HepG2 (cell line): Measurements from ENCODE around the gene APRT. TPM values are rescaled to one million over a fixed set of nuclear protein-coding genes. Genes with fewer than 3 reads are reported as not detected.

Experiments used
- ATAC-seq: fragments of 200-7000 bp; cut with Tn5 transposase; 3 replicates; pipeline ENCODE4 v1.9.1; 2020; ENCODE audit warnings: mild to moderate bottlenecking, moderate library complexity
- BruUV-seq: library from RNA; stranded (reverse); fragments of 400-500 nt; replicated peaks from 2 replicates; lab custom pipeline; 2021; lab: Mats Ljungman, UMichigan
- CTCF ChIA-PET: fragments of 300-600 bp; formaldehyde crosslinking; extraction: SDS; loops from one replicate; lab custom pipeline; 2021; ENCODE audit warnings: low total read pairs, inconsistent platforms, low intra/inter-chr PET ratio; lab: Yijun Ruan, JAX
- POLR2A ChIA-PET: fragments of 350-600 bp; sonication (Branson Sonifier 250); formaldehyde crosslinking; loops from one replicate; lab custom pipeline; 2020; ENCODE audit warnings: antibody characterized with exemption, inconsistent platforms; lab: Yijun Ruan, JAX
- DNase-seq: peaks from one replicate; pipeline ENCODE4 v3.0.0-alpha.2; 2015; ENCODE audit warnings: low spot score
- FAIRE-seq: peaks from 3 replicates; lab custom pipeline; 2011; peaks lifted over from hg19 to GRCh38; lab: Jason Lieb, UNC
- H2AFZ ChIP-seq: one replicate; pipeline ENCODE4 v1.6.1; 2011; ENCODE audit warnings: low read length, inconsistent platforms
- H3K27ac ChIP-seq: fragments of 300-600 bp; 3 replicates; pipeline ENCODE4 v1.8.0; 2011; ENCODE audit warnings: mixed run types, mild to moderate bottlenecking, mixed read lengths, low read length, inconsistent platforms; ENCODE audit not compliant: insufficient read depth; ENCODE audit errors: extremely low read length
- H3K27me3 ChIP-seq, 2 experiments: fragments of 200-600 bp in 1 of 2; 2 replicates in 1 of 2; 3 replicates in 1 of 2; pipeline versions ENCODE4 v1.6.0 to v1.8.0; 2011; ENCODE audit warnings: low read length in 2 of 2, mild to moderate bottlenecking in 2 of 2, moderate library complexity in 2 of 2, inconsistent platforms in 1 of 2; ENCODE audit not compliant: insufficient read depth in 2 of 2, control insufficient read depth in 1 of 2
- H3K36me3 ChIP-seq, 2 experiments: fragments of 200-600 bp in 1 of 2; replicated peaks in 1 of 2; 2 replicates in 1 of 2; 3 replicates in 1 of 2; pipeline versions ENCODE4 v1.5.1 to v1.8.0; 2011; ENCODE audit warnings: low read length in 2 of 2, inconsistent platforms in 1 of 2; ENCODE audit not compliant: insufficient read depth in 2 of 2, control insufficient read depth in 1 of 2
- H3K4me1 ChIP-seq: 2 replicates; pipeline ENCODE4 v1.5.1; 2012; ENCODE audit warnings: low read length, inconsistent platforms; ENCODE audit not compliant: insufficient read depth
- H3K4me2 ChIP-seq: 2 replicates; pipeline ENCODE4 v1.6.0; 2011; ENCODE audit warnings: low read depth, low read length, inconsistent platforms
- H3K4me3 ChIP-seq, 3 experiments: fragments of 200-600 bp in 1 of 3; sonication (generic), shearing (Covaris generic) in 1 of 3; replicated peaks in 1 of 3; 2 replicates each; pipeline ENCODE4 v1.5.1; 2011 to 2016; ENCODE audit warnings: low read length in 3 of 3, inconsistent platforms in 2 of 3, low read depth in 2 of 3, mild to moderate bottlenecking in 2 of 3, control low read depth in 1 of 3, mixed read lengths in 1 of 3; ENCODE audit not compliant: insufficient read depth in 1 of 3
- H3K79me2 ChIP-seq: one replicate; pipeline ENCODE4 v1.6.1; 2011; ENCODE audit warnings: low read length, inconsistent platforms; ENCODE audit not compliant: insufficient read depth
- H3K9ac ChIP-seq: 2 replicates; pipeline ENCODE4 v1.6.0; 2011; ENCODE audit warnings: mild to moderate bottlenecking, low read depth, low read length, inconsistent platforms; ENCODE audit not compliant: insufficient read depth
- H3K9me3 ChIP-seq: 2 replicates; pipeline ENCODE4 v1.5.1; 2012; ENCODE audit warnings: mild to moderate bottlenecking, low read length
- H4K20me1 ChIP-seq: 2 replicates; pipeline ENCODE4 v1.6.0; 2011; ENCODE audit warnings: inconsistent platforms, mild to moderate bottlenecking, low read length, moderate library complexity; ENCODE audit not compliant: insufficient read depth
- AKAP8 ChIP-seq: sonication (generic); formaldehyde crosslinking; IDR thresholded peaks from 2 replicates; pipeline ENCODE4 v1.5.1; 2020; ENCODE audit warnings: mild to moderate bottlenecking, missing genetic modification reagents
- DR1 ChIP-seq: sonication (generic); formaldehyde crosslinking; IDR thresholded peaks from 2 replicates; pipeline ENCODE4 v1.8.0; 2021; ENCODE audit warnings: mild to moderate bottlenecking, missing genetic modification reagents, inconsistent platforms
- FOSL2 ChIP-seq: sonication (generic); formaldehyde crosslinking; IDR thresholded peaks from 2 replicates; pipeline ENCODE4 v1.4.0; 2020; ENCODE audit warnings: missing genetic modification reagents
- HHEX ChIP-seq: IDR thresholded peaks from 2 replicates; pipeline ENCODE4 v1.6.1; 2016; ENCODE audit warnings: control low read depth
- PAF1 ChIP-seq: IDR thresholded peaks from 2 replicates; pipeline ENCODE4 v1.6.1; 2016; ENCODE audit warnings: missing genetic modification reagents, missing compliant biosample characterization
- POLR2A ChIP-seq, 2 experiments: IDR thresholded peaks; 2 replicates each; pipeline ENCODE4 v1.6.1; 2011; ENCODE audit warnings: low read depth in 2 of 2, low read length in 2 of 2, mild to moderate bottlenecking in 1 of 2, moderate library complexity in 1 of 2; ENCODE audit not compliant: insufficient read depth in 1 of 2
- TARDBP ChIP-seq: sonication (generic); formaldehyde crosslinking; IDR thresholded peaks from 2 replicates; pipeline ENCODE4 v1.8.0; 2022; ENCODE audit warnings: mild to moderate bottlenecking, missing genetic modification reagents
- ZBTB38 ChIP-seq: sonication (generic); formaldehyde crosslinking; IDR thresholded peaks from 2 replicates; pipeline ENCODE4 v1.5.1; 2020; ENCODE audit warnings: mild to moderate bottlenecking, missing genetic modification reagents
- ZC3H13 ChIP-seq: sonication (generic); formaldehyde crosslinking; IDR thresholded peaks from 2 replicates; pipeline ENCODE4 v1.8.1; 2023; ENCODE audit warnings: mild to moderate bottlenecking, missing genetic modification reagents, moderate library complexity
- ZFP36L1 ChIP-seq: sonication (generic); formaldehyde crosslinking; IDR thresholded peaks from 2 replicates; pipeline ENCODE4 v1.8.0; 2022; ENCODE audit warnings: mild to moderate bottlenecking, missing genetic modification reagents, moderate library complexity
- ZNF253 ChIP-seq: sonication (generic); formaldehyde crosslinking; IDR thresholded peaks from 2 replicates; pipeline ENCODE4 v1.8.0; 2022; ENCODE audit warnings: mild to moderate bottlenecking, missing genetic modification reagents, borderline replicate concordance
- ZNF430 ChIP-seq: sonication (generic); formaldehyde crosslinking; IDR thresholded peaks from 2 replicates; pipeline ENCODE4 v1.9.0; 2021; ENCODE audit warnings: mild to moderate bottlenecking, missing genetic modification reagents
- WGBS: methylation state at CpG from one replicate; pipeline ENCODE4 v1.1.6; 2017; ENCODE audit warnings: low lambda C conversion rate; 5-methylcytosine and 5-hydroxymethylcytosine counted together
- in situ Hi-C: cut with HindIII; loops from 2 replicates; pipeline ENCODE4 v1.10.0; 2017; ENCODE audit warnings: low pct_unique_long_range_greater_than_20kb; ENCODE audit not compliant: extremely low pct_ligation_motif_present
- intact Hi-C: fragments of 100-400 bp; cut with micrococcal nuclease; formaldehyde crosslinking; loops from one replicate; pipeline ENCODE4 v1.10.0; 2022; ENCODE audit not compliant: unreplicated experiment
- polyA plus RNA-seq, 8 experiments: library from polyadenylated mRNA; depleted of rRNA in 3 of 8; stranded (reverse) in 7 of 8; unstranded in 1 of 8; fragments of >200 nt; fragmentation: Illumina TruSeq in 4 of 8; extraction: Trizol in 4 of 8; gene quantifications; 2 replicates each; pipeline versions ENCODE4 v1.2.1 to v1.2.3, GENCODE V29; 2011 to 2016; ENCODE audit warnings: low read depth in 4 of 8, missing spikeins in 1 of 8, mixed read lengths in 1 of 8; ENCODE audit not compliant: insufficient read depth in 1 of 8
- total RNA-seq, 5 experiments: library from RNA; depleted of rRNA; stranded (reverse); fragments of >200 nt; fragmentation: Illumina TruSeq; extraction: Trizol; gene quantifications; 2 replicates each; pipeline ENCODE4 v1.2.3, GENCODE V29; 2016; ENCODE audit warnings: low read depth in 1 of 5
- TF ChIP-seq, protein P1 (sequence below): sonication (generic); formaldehyde crosslinking; IDR thresholded peaks from 2 replicates; pipeline ENCODE4 v1.4.0; 2020; ENCODE audit warnings: missing genetic modification reagents, borderline replicate concordance
- TF ChIP-seq, protein P2 (sequence below): IDR thresholded peaks from 2 replicates; pipeline ENCODE4 v1.6.1; 2012; ENCODE audit warnings: low read depth, low read length, improper control_type of control experiment

APRT gene
- total and polyA plus RNA-seq, 2 of the 13 experiments (the other 11 are each of a cell fraction or from before 2014, with no cell fraction given) = 155 to 242 TPM

DNA sequence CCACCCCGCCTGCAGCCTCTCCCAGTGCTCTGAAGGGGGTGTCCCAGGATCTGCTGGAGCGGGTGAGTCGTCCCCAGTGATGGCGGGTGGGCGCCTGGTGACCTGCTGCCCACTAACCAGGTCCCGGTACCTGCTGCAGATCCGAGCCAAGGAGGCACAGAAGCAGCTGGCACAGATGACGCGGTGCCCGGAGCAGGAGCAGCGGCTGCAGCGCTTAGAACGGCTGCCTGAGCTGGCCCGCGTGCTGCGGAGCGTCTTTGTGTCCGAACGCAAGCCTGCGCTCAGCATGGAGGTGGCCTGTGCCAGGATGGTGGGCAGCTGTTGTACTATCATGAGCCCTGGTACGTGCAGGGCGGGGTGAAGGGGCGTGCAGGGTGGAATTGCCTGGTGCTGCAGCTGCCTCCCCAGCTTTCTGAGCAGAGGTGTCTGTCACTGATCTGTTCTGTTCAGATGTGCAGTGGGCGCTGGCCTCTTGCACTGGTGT is 4.5 kb downstream of the APRT start:
- CTCF ChIA-PET = no interaction called here
- DNase-seq = no peak
- Histone ChIP-seq H3K36me3 (peaks cover 15 to 43% of the 10 kb centered on the region in 2 experiments), H3K4me3 (no peak overlapping the region), H3K9me3 (no peaks in the 10 kb centered on the region), H3K4me2 (no peak overlapping the region), H4K20me1 (peaks cover 14% of the 10 kb centered on the region; the same call in 1 of the 2 replicates), H3K27ac (no peak overlapping the region), H3K27me3 (no peaks in the 10 kb centered on the region), H3K9ac (no peak overlapping the region), H3K79me2 (peaks cover 35% of the 10 kb centered on the region), H2AFZ (no peak overlapping the region), H3K4me1 (peaks cover 41% of the 10 kb centered on the region)
- 97% methylated on average over 20 of the region's 24 CpGs for WGBS
- intact Hi-C loops = no loop called here
- POLR2A ChIA-PET = interaction anchor here (1.4 kb wide), 1 partner anchor 48 kb away, joined by 4 read pairs; no protein-coding TSS in a partner anchor
- no peak for FAIRE-seq
- in situ Hi-C loops = no loop called here
- ATAC-seq = no peak
- no TSS peak for BruUV-seq
- TF ChIP-seq PAF1 (CRISPR knock-in tag) = peak; percentile 22; the same call in 1 of the 2 replicates
- TF ChIP-seq ZBTB38 (CRISPR knock-in tag) = peak; percentile 58; the same call in 1 of the 2 replicates
- TF ChIP-seq ZNF430 (CRISPR knock-in tag) = no peak
- no peak for TF ChIP-seq ZFP36L1 (CRISPR knock-in tag)
- TF ChIP-seq, protein P1, sequence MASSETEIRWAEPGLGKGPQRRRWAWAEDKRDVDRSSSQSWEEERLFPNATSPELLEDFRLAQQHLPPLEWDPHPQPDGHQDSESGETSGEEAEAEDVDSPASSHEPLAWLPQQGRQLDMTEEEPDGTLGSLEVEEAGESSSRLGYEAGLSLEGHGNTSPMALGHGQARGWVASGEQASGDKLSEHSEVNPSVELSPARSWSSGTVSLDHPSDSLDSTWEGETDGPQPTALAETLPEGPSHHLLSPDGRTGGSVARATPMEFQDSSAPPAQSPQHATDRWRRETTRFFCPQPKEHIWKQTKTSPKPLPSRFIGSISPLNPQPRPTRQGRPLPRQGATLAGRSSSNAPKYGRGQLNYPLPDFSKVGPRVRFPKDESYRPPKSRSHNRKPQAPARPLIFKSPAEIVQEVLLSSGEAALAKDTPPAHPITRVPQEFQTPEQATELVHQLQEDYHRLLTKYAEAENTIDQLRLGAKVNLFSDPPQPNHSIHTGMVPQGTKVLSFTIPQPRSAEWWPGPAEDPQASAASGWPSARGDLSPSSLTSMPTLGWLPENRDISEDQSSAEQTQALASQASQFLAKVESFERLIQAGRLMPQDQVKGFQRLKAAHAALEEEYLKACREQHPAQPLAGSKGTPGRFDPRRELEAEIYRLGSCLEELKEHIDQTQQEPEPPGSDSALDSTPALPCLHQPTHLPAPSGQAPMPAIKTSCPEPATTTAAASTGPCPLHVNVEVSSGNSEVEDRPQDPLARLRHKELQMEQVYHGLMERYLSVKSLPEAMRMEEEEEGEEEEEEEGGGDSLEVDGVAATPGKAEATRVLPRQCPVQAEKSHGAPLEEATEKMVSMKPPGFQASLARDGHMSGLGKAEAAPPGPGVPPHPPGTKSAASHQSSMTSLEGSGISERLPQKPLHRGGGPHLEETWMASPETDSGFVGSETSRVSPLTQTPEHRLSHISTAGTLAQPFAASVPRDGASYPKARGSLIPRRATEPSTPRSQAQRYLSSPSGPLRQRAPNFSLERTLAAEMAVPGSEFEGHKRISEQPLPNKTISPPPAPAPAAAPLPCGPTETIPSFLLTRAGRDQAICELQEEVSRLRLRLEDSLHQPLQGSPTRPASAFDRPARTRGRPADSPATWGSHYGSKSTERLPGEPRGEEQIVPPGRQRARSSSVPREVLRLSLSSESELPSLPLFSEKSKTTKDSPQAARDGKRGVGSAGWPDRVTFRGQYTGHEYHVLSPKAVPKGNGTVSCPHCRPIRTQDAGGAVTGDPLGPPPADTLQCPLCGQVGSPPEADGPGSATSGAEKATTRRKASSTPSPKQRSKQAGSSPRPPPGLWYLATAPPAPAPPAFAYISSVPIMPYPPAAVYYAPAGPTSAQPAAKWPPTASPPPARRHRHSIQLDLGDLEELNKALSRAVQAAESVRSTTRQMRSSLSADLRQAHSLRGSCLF (CRISPR knock-in tag) = no peak
- TF ChIP-seq, protein P2, sequence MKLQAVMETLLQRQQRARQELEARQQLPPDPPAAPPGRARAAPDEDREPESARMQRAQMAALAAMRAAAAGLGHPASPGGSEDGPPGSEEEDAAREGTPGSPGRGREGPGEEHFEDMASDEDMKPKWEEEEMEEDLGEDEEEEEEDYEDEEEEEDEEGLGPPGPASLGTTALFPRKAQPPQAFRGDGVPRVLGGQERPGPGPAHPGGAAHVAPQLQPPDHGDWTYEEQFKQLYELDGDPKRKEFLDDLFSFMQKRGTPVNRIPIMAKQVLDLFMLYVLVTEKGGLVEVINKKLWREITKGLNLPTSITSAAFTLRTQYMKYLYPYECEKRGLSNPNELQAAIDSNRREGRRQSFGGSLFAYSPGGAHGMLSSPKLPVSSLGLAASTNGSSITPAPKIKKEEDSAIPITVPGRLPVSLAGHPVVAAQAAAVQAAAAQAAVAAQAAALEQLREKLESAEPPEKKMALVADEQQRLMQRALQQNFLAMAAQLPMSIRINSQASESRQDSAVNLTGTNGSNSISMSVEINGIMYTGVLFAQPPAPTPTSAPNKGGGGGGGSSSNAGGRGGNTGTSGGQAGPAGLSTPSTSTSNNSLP = no peak
- 0 out of 2 replicates have a peak, but pooled peaks have one; percentile 8 for TF ChIP-seq DR1 (CRISPR knock-in tag)
- TF ChIP-seq AKAP8 (CRISPR knock-in tag) = peak; percentile 77; the same call in 1 of the 2 replicates
- no peak for TF ChIP-seq HHEX
- TF ChIP-seq ZC3H13 = 0 out of 2 replicates have a peak, but pooled peaks have one; percentile 29
- TF ChIP-seq ZNF253 (CRISPR knock-in tag) = 0 out of 2 replicates have a peak, but pooled peaks have one; percentile 28
- TF ChIP-seq FOSL2 = 0 out of 2 replicates have a peak, but pooled peaks have one; percentile 3
- TF ChIP-seq TARDBP (CRISPR knock-in tag) = 0 out of 2 replicates have a peak, but pooled peaks have one; percentile 26
- TF ChIP-seq POLR2A (IDR thresholded peaks at IDR 0.05; ENCODE audit: insufficient read depth in 1 of 2, low read depth in 2 of 2, low read length in 2 of 2) = peak in 1 of 2 experiments; percentile 9; a peak in 1 of 4 replicates
